Stimulated activated CD8-positive, alpha-beta memory T cell treated with anti-CD3 and anti-CD28 coated beads, Interleukin-15, amount 100 ng/mL, for 24 hours (primary cell): ENCODE measurements around the gene AXIN1.
"Not testable (repeated sequence)": the region's sequence is repeated elsewhere in the genome, so short reads cannot be mapped to it uniquely, and the experiment has no call there.

Experiments
- DNase-seq: peaks from one replicate; pipeline ENCODE4 v3.0.0-alpha.2; 2020; ENCODE audit warnings: low read depth

The AXIN1 gene

GRCh38 chr16:370443-370842, 17.9 kb upstream of the AXIN1 start, which contains the start of gene MRPL28:
Gene MRPL28, minus strand, starts transcription at chr16:370538. Its CDS starts 320 bp downstream, at chr16:370218.
- peak; percentile 81 for DNase-seq

- DNase-seq = no peak
These were observed 17.4 kb upstream of the AXIN1 start for GRCh38 chr16:369866-370436.

GRCh38 chr16:369275-369865, 16.8 kb upstream of the AXIN1 start:
- DNase-seq = no peak

- no peak for DNase-seq
These were observed 16.1 kb upstream of the AXIN1 start for GRCh38 chr16:368388-369158.

- DNase-seq = no peak
These were observed 14.9 kb upstream of the AXIN1 start for GRCh38 chr16:367333-367903.

GRCh38 chr16:366476-366875, 14.0 kb upstream of the AXIN1 start:
- DNase-seq = no peak

- no peak for DNase-seq
These were observed 12.3 kb upstream of the AXIN1 start for GRCh38 chr16:364595-365491.

- DNase-seq = no peak
These were observed 11.4 kb upstream of the AXIN1 start for GRCh38 chr16:363766-364490.

- DNase-seq = no peak
These were observed 10.7 kb upstream of the AXIN1 start for GRCh38 chr16:363110-363765.

- DNase-seq = not testable (repeated sequence)
These were observed 10.1 kb upstream of the AXIN1 start for GRCh38 chr16:362702-362999.

- DNase-seq = no peak
These were observed 9.6 kb upstream of the AXIN1 start for GRCh38 chr16:361872-362701.

- no peak for DNase-seq
These were observed 8.9 kb upstream of the AXIN1 start for GRCh38 chr16:361341-361871.

- DNase-seq = no peak
These were observed 8.3 kb upstream of the AXIN1 start for GRCh38 chr16:360698-361336.

- no peak for DNase-seq
These were observed 7.6 kb upstream of the AXIN1 start for GRCh38 chr16:359871-360697.

- DNase-seq = no peak
These were observed 6.7 kb upstream of the AXIN1 start for GRCh38 chr16:359067-359763.

GRCh38 chr16:356741-357140, 4.2 kb upstream of the AXIN1 start:
- DNase-seq = no peak

GRCh38 chr16:354971-355461, 2.5 kb upstream of the AXIN1 start:
- no peak for DNase-seq
